ENCODE measurements around the gene AFMID.
"Not testable (repeated sequence)": the region's sequence is repeated elsewhere in the genome, so short reads cannot be mapped to it uniquely, and the experiment has no call there.

The AFMID gene

GRCh38 chr17:78233678-78234077 is 46.5 kb downstream of the AFMID start:
- H3K9ac ChIP-seq (ENCODE audit: low read length), result no peak overlapping the region
- H3K4me3 ChIP-seq (ENCODE audit: low read length), result no peak overlapping the region
- peaks cover 33% of the 10 kb centered on the region for H3K27me3 ChIP-seq (ENCODE audit: control insufficient read depth, insufficient read depth, low read length)
- H3K9me3 ChIP-seq (ENCODE audit: control insufficient read depth, low read length), result no peaks in the 10 kb centered on the region
- H3K4me1 ChIP-seq (ENCODE audit: control insufficient read depth, insufficient read depth, low read length), result no peaks in the 10 kb centered on the region
- H3K36me3 ChIP-seq (ENCODE audit: control insufficient read depth, insufficient read depth, low read length), result no peaks in the 10 kb centered on the region

GRCh38 chr17:78234261-78234865 is 47.2 kb downstream of the AFMID start:
- no peak overlapping the region for H3K9ac ChIP-seq (ENCODE audit: low read length)
- no peaks in the 10 kb centered on the region for H3K9me3 ChIP-seq (ENCODE audit: control insufficient read depth, low read length)
- H3K4me3 ChIP-seq (ENCODE audit: low read length), result no peak overlapping the region
- no peaks in the 10 kb centered on the region for H3K36me3 ChIP-seq (ENCODE audit: control insufficient read depth, insufficient read depth, low read length)
- H3K4me1 ChIP-seq (ENCODE audit: control insufficient read depth, insufficient read depth, low read length), result no peaks in the 10 kb centered on the region
- peaks cover 33% of the 10 kb centered on the region for H3K27me3 ChIP-seq (ENCODE audit: control insufficient read depth, insufficient read depth, low read length)

GRCh38 chr17:78235022-78235421 is 47.9 kb downstream of the AFMID start:
- peaks cover 31% of the 10 kb centered on the region for H3K27me3 ChIP-seq (ENCODE audit: control insufficient read depth, insufficient read depth, low read length)
- H3K9me3 ChIP-seq (ENCODE audit: control insufficient read depth, low read length); H3K4me1 ChIP-seq (ENCODE audit: control insufficient read depth, insufficient read depth, low read length); H3K36me3 ChIP-seq (ENCODE audit: control insufficient read depth, insufficient read depth, low read length); H3K4me3 ChIP-seq (ENCODE audit: low read length); H3K9ac ChIP-seq (ENCODE audit: low read length): not testable (repeated sequence)

- Histone ChIP-seq H3K4me1 (ENCODE audit: control insufficient read depth, insufficient read depth, low read length) (no peaks in the 10 kb centered on the region), H3K4me3 (ENCODE audit: low read length) (no peak overlapping the region), H3K9ac (ENCODE audit: low read length) (no peak overlapping the region), H3K27me3 (ENCODE audit: control insufficient read depth, insufficient read depth, low read length) (peaks cover 23% of the 10 kb centered on the region), H3K9me3 (ENCODE audit: control insufficient read depth, low read length) (no peaks in the 10 kb centered on the region), H3K36me3 (ENCODE audit: control insufficient read depth, insufficient read depth, low read length) (no peaks in the 10 kb centered on the region)
Measured at GRCh38 chr17:78235885-78236284, 48.7 kb downstream of the AFMID start.

GRCh38 chr17:78236362-78237127 is 49.4 kb downstream of the AFMID start:
- Histone ChIP-seq H3K36me3 (ENCODE audit: control insufficient read depth, insufficient read depth, low read length) (no peaks in the 10 kb centered on the region), H3K9ac (ENCODE audit: low read length) (no peak overlapping the region), H3K9me3 (ENCODE audit: control insufficient read depth, low read length) (no peaks in the 10 kb centered on the region), H3K27me3 (ENCODE audit: control insufficient read depth, insufficient read depth, low read length) (peaks cover 16% of the 10 kb centered on the region), H3K4me1 (ENCODE audit: control insufficient read depth, insufficient read depth, low read length) (no peaks in the 10 kb centered on the region), H3K4me3 (ENCODE audit: low read length) (no peak overlapping the region)

GRCh38 chr17:78237401-78238012 is 50.3 kb downstream of the AFMID start:
- H3K4me1 ChIP-seq (ENCODE audit: control insufficient read depth, insufficient read depth, low read length), result no peaks in the 10 kb centered on the region
- H3K36me3 ChIP-seq (ENCODE audit: control insufficient read depth, insufficient read depth, low read length), result no peaks in the 10 kb centered on the region
- H3K9ac ChIP-seq (ENCODE audit: low read length), result no peak overlapping the region
- H3K9me3 ChIP-seq (ENCODE audit: control insufficient read depth, low read length), result no peaks in the 10 kb centered on the region
- H3K4me3 ChIP-seq (ENCODE audit: low read length), result no peak overlapping the region
- H3K27me3 ChIP-seq (ENCODE audit: control insufficient read depth, insufficient read depth, low read length), result peaks cover 9% of the 10 kb centered on the region

GRCh38 chr17:78238823-78239488 is 51.8 kb downstream of the AFMID start:
- no peak overlapping the region for H3K9ac ChIP-seq (ENCODE audit: low read length)
- no peak overlapping the region for H3K4me3 ChIP-seq (ENCODE audit: low read length)
- peaks cover 2% of the 10 kb centered on the region for H3K27me3 ChIP-seq (ENCODE audit: control insufficient read depth, insufficient read depth, low read length)
- no peaks in the 10 kb centered on the region for H3K4me1 ChIP-seq (ENCODE audit: control insufficient read depth, insufficient read depth, low read length)
- no peaks in the 10 kb centered on the region for H3K36me3 ChIP-seq (ENCODE audit: control insufficient read depth, insufficient read depth, low read length)
- H3K9me3 ChIP-seq (ENCODE audit: control insufficient read depth, low read length), result no peaks in the 10 kb centered on the region

- H3K4me3 ChIP-seq (ENCODE audit: low read length), result no peak overlapping the region
- H3K4me1 ChIP-seq (ENCODE audit: control insufficient read depth, insufficient read depth, low read length), result no peaks in the 10 kb centered on the region
- H3K9ac ChIP-seq (ENCODE audit: low read length), result no peak overlapping the region
Measured at GRCh38 chr17:78239489-78239931, 52.3 kb downstream of the AFMID start.

GRCh38 chr17:78240012-78240655 is 53.0 kb downstream of the AFMID start:
- H3K9ac ChIP-seq (ENCODE audit: low read length), result no peak overlapping the region
- no peaks in the 10 kb centered on the region for H3K9me3 ChIP-seq (ENCODE audit: control insufficient read depth, low read length)
- H3K4me3 ChIP-seq (ENCODE audit: low read length), result no peak overlapping the region
- no peaks in the 10 kb centered on the region for H3K4me1 ChIP-seq (ENCODE audit: control insufficient read depth, insufficient read depth, low read length)
- no peaks in the 10 kb centered on the region for H3K27me3 ChIP-seq (ENCODE audit: control insufficient read depth, insufficient read depth, low read length)
- H3K36me3 ChIP-seq (ENCODE audit: control insufficient read depth, insufficient read depth, low read length), result no peaks in the 10 kb centered on the region

More at GRCh38 chr17:78239489-78239931, 52.3 kb downstream of the AFMID start:
- Histone ChIP-seq H3K36me3 (ENCODE audit: control insufficient read depth, insufficient read depth, low read length) (no peaks in the 10 kb centered on the region), H3K9me3 (ENCODE audit: control insufficient read depth, low read length) (no peaks in the 10 kb centered on the region), H3K27me3 (ENCODE audit: control insufficient read depth, insufficient read depth, low read length) (peaks cover under 1% of the 10 kb centered on the region)

- no peaks in the 10 kb centered on the region for H3K9me3 ChIP-seq (ENCODE audit: control insufficient read depth, low read length)
- H3K4me1 ChIP-seq (ENCODE audit: control insufficient read depth, insufficient read depth, low read length), result no peaks in the 10 kb centered on the region
- H3K36me3 ChIP-seq (ENCODE audit: control insufficient read depth, insufficient read depth, low read length), result no peaks in the 10 kb centered on the region
- H3K4me3 ChIP-seq (ENCODE audit: low read length), result no peak overlapping the region
- no peak overlapping the region for H3K9ac ChIP-seq (ENCODE audit: low read length)
- H3K27me3 ChIP-seq (ENCODE audit: control insufficient read depth, insufficient read depth, low read length), result no peaks in the 10 kb centered on the region
Measured at GRCh38 chr17:78240839-78241238, 53.7 kb downstream of the AFMID start.

GRCh38 chr17:78241277-78242023 is 54.3 kb downstream of the AFMID start:
- no peak overlapping the region for H3K9ac ChIP-seq (ENCODE audit: low read length)

More at GRCh38 chr17:78241277-78242023, 54.3 kb downstream of the AFMID start:
- no peaks in the 10 kb centered on the region for H3K36me3 ChIP-seq (ENCODE audit: control insufficient read depth, insufficient read depth, low read length)
- no peaks in the 10 kb centered on the region for H3K27me3 ChIP-seq (ENCODE audit: control insufficient read depth, insufficient read depth, low read length)
- H3K4me3 ChIP-seq (ENCODE audit: low read length), result no peak overlapping the region
- no peaks in the 10 kb centered on the region for H3K9me3 ChIP-seq (ENCODE audit: control insufficient read depth, low read length)
- no peaks in the 10 kb centered on the region for H3K4me1 ChIP-seq (ENCODE audit: control insufficient read depth, insufficient read depth, low read length)
